ENCODE results near the gene ZDHHC3.

DNA sequence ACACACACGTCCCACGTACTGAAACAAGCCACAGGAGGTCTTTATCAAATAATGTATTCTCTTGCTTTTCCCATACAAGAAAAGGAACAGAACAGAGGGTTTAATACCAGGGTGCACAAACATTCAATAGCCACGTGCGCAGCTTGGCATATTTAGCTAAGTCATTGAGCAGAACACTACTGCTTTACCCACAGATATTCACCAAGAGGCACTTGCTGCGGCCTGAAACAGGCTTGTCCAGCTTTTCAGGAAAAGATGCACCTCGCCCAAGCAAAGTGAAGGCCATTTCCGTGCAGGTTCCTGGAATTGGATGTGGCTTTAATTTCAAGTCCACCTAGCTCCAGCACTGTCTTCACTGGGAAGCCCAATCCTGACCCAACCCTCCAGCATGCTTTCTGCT lies 17.6 kb downstream of the ZDHHC3 start:
- TF ChIP-seq, protein P1, sequence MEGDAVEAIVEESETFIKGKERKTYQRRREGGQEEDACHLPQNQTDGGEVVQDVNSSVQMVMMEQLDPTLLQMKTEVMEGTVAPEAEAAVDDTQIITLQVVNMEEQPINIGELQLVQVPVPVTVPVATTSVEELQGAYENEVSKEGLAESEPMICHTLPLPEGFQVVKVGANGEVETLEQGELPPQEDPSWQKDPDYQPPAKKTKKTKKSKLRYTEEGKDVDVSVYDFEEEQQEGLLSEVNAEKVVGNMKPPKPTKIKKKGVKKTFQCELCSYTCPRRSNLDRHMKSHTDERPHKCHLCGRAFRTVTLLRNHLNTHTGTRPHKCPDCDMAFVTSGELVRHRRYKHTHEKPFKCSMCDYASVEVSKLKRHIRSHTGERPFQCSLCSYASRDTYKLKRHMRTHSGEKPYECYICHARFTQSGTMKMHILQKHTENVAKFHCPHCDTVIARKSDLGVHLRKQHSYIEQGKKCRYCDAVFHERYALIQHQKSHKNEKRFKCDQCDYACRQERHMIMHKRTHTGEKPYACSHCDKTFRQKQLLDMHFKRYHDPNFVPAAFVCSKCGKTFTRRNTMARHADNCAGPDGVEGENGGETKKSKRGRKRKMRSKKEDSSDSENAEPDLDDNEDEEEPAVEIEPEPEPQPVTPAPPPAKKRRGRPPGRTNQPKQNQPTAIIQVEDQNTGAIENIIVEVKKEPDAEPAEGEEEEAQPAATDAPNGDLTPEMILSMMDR (conservative IDR thresholded peaks at IDR 0.05; ENCODE audit: low read depth, low read length), result no peak
- TF ChIP-seq EZH2 (IDR thresholded peaks at IDR 0.05; ENCODE audit: borderline replicate concordance, low read depth, low read length, poor library complexity, severe bottlenecking), result no peak

Data from A673 (cell line).